NCI-H146 (cell line): Measurements from ENCODE around the gene MAN2B2.

Experiments used
- DNase-seq: peaks from one replicate; lab custom pipeline; 2025; lab: John Stamatoyannopoulos, UW

Gene MAN2B2

GRCh38 chr4:6546681-6547447, 28.1 kb upstream of the MAN2B2 start:
- peak; percentile 64 for DNase-seq

- DNase-seq = peak; percentile 42
These were observed 26.6 kb upstream of the MAN2B2 start for GRCh38 chr4:6548201-6548881.

DNA sequence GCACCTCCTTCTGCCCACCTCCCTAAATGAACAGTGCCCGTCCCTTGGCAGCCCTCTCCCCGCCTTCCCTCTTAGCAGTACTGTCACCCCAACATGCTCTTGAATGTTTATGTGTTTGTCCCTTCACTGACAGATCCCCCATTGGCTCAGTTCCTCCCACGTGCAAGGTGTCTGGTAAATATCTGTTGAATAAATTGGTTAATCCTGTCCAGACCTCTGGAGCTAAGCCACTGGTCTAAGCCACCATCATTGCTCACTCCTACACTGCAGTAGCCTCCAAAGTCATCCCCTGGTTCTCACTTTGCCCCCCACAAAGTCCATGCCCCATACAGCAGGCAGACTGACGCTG, 26.1 kb upstream of the MAN2B2 start:
- DNase-seq = no peak

- DNase-seq = peak; percentile 57
These were observed 25.5 kb upstream of the MAN2B2 start for GRCh38 chr4:6549445-6549844.

DNA sequence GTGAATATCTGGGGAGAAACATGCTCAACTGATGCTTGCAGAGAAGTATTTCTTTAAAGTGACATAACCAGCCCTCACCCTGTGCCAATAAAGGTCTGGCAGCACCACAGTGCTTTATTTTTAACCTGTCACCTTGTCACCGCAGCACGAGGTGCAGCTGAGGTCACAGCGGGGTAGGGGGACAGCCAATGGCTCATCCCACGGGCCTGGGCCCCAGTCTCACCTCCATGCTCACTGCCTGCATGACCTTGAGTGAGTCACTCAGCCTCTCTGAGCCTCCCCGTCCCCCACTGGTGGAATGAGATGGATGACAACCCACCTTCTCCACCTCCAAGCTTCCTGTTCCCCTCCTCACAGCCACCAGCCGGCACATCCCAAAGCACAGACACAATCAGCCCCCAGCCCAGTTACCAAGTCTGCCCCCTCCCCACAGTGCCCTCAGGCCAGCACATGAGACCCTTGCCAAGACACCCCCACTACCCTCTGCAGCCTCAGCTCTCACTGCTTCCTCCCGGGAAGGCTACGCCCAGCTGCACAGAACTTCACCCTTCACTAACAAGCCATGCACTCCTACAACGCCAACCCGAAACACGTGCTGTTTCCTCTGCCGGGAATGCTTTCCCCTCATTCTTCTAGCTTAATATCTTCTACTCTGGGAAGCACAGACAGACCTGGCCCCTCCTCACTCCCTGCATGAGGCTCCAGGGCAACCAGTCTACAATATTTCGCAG, 24.9 kb upstream of the MAN2B2 start:
- no peak for DNase-seq

- DNase-seq = no peak
These were observed 24.2 kb upstream of the MAN2B2 start for GRCh38 chr4:6550821-6551220.

- no peak for DNase-seq
These were observed 23.3 kb upstream of the MAN2B2 start for GRCh38 chr4:6551660-6552059.

- no peak for DNase-seq
These were observed 19.5 kb upstream of the MAN2B2 start for GRCh38 chr4:6555519-6555918.

- DNase-seq = no peak
These were observed 18.7 kb upstream of the MAN2B2 start for GRCh38 chr4:6556263-6556662.

DNA sequence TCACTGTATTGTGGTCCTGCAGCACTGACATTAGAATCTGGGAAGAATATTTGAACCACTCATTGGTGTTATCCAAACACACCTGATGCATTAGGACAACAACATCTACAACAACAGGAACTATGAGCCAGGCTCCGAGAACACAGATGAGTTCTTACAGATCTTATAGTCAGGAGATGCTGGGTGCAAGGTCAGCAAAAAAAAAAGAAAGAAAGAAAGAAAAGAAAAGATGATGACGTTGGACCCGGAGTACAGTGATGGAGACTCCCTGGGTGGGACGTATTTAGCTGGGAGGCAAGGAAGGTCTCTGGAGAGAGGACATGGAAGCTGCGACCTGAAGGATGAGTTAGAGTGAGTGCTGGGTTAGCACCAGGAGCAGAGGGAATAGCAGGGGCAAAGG, 17.8 kb upstream of the MAN2B2 start:
- DNase-seq = no peak

DNA sequence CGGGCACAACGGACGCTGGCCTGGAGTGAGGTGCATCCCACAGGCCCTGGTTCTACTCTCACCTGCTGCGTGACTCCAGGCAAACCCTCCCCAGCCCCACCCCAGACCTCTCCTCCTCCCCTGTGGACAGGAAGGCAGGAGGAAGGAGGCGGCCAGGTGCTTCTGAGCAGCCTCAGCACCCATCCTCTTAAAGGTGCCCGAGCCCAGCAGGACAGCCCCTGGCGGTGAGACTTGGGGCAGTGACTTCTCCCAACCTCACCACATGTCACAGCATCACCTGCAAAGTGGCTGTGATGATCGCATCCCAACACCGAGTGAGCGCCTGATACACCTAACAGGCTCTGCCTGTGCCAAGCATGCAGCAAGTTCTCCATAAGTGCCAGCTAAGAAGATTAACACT, 17.1 kb upstream of the MAN2B2 start:
- DNase-seq = no peak

GRCh38 chr4:6560416-6561172, 14.4 kb upstream of the MAN2B2 start:
- DNase-seq = no peak

GRCh38 chr4:6561173-6561516, 13.8 kb upstream of the MAN2B2 start:
- DNase-seq = no peak

DNA sequence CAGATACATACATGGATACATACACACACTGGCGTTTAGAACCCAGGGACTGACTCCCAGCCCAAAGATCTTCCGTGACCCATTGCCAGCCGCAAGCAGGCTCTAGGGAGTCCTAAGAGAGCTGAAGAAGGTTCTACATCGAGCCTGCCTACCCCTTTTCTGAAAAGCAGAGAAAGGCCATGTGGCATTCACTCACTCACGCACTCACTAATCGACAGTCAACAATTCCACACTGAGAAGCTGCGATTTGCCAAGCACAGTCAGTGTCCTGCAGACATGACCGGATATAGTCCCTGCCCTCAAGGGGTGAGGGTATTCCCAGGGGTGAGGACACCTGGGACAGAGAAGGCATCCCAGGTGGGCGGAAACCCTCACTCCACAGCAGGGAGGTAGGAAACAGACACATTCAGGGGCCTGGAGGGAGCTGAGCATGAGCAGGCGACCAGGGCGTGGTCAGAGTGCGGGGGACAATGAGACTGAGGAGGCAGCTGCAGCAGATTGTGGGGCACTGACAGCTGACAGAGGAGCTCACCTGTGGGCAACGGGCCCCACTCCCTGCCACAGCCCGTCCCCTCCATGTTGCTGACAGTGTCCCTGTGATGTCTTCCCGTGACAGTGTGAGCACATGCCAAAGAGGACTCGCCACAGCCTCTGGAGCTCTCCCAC, 13.2 kb upstream of the MAN2B2 start:
- DNase-seq = peak; percentile 50

GRCh38 chr4:6562931-6563901, 11.8 kb upstream of the MAN2B2 start:
- DNase-seq = peak; percentile 45

DNA sequence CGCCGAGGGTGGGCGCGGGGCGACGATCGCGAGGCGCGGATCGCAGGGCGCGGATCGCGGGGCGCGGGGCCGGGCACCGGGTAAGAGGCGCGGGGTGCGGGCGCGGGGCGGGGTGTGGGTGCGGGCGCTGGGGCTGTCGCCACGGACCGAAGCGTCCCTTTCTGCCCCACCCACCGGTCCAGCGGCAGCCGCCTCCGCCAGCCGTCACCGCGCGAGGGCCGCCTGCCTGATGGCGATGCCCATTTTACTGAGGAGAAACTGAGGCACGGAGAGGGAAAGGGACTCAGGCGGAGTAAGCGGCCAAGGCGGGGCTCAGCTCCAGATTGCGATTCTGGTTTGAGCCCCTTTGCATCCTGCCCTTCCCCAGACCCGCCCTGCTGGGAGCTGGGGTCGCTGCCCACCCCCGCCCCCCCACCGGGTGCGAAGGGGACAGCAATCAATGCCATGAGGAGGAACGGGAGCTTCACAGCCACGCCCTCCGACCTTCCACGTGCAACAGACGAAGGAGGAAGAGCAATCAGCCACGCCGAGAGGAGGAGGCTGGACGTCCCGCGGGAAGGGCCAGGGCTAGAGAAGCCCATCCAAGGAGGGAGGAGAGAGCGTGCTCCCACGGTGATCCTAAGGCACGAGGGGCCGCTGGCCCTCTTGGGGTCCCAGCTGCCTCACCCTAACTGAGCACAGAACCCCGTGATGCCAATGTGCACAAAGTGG, 10.9 kb upstream of the MAN2B2 start:
- peak; percentile 16 for DNase-seq

DNA sequence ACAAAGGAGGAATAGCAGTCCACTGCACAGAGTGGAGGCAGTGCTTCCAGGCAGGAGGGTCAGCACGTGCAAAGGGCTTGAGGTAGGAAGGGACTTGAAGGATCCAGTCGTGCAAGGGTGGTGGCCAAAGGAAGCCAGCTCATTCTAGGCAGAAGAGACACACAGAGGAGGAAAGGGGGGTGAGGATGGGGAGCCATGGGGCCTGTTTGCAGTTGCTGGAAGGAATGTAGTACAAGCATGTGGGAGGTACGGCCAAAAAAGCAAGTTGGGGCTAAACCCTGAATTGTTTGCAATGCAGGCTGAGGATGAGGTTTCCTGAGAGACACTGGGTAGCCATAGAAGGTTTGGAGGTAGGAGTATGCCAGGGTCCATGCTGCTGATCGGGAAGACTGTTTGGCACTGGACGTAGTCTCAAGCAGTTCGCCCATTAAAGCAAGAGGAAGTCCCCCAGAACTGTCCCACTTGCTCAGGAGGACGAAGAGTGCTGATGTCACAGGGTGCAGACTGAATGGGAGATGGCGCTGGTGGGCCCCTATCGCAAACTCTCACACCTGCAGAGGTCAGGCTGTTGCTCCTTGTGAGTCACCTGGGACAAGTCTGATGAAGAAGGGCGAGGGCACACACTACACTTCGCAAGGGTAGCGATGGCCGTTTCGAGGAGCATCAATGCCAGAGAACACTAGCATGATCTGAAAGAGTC, 9.1 kb upstream of the MAN2B2 start:
- no peak for DNase-seq

- no peak for DNase-seq
These were observed 8.4 kb upstream of the MAN2B2 start for GRCh38 chr4:6566391-6567190.

DNA sequence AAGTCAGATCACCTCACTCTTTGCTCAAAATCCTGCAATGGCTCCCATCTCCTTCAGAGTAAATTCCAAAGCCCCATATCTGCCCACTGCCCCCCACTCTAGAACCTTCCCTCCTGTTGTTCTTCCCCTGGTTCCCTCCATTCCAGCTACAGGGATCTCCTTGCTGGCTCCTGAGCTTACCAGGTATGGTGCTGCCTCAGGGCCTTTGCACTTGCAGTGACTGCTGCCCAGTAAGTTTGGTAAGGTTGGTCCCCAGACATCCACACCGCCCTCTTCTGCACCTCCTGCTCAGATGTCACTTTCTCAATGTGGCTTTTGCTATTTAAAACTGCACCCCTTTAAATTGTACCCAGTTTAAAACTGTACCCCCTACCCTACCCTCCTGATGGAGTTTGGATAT, 7.8 kb upstream of the MAN2B2 start:
- DNase-seq = no peak
